ENCODE data around the gene CAPN9.

The CAPN9 gene

GRCh38 chr1:230707732-230708630, 39.2 kb upstream of the CAPN9 start:
- DNase-seq (ENCODE audit: low spot score), result no peak
- no peak for TF ChIP-seq CTCF (IDR thresholded peaks at IDR 0.05; ENCODE audit: extremely low read depth, missing control alignments)

- TF ChIP-seq CTCF (IDR thresholded peaks at IDR 0.05; ENCODE audit: extremely low read depth, missing control alignments), result no peak
- no peak for DNase-seq (ENCODE audit: low spot score)
Observed at GRCh38 chr1:230708631-230709580, 38.3 kb upstream of the CAPN9 start.

- DNase-seq (ENCODE audit: low spot score), result no peak
- no peak for TF ChIP-seq CTCF (IDR thresholded peaks at IDR 0.05; ENCODE audit: extremely low read depth, missing control alignments)
Observed at GRCh38 chr1:230709619-230710542, 37.3 kb upstream of the CAPN9 start.

- DNase-seq (ENCODE audit: low spot score), result no peak
- no peak for TF ChIP-seq CTCF (IDR thresholded peaks at IDR 0.05; ENCODE audit: extremely low read depth, missing control alignments)
Observed at GRCh38 chr1:230710543-230710904, 36.7 kb upstream of the CAPN9 start.

GRCh38 chr1:230711245-230711644, 35.9 kb upstream of the CAPN9 start:
- no peak for TF ChIP-seq CTCF (IDR thresholded peaks at IDR 0.05; ENCODE audit: extremely low read depth, missing control alignments)
- no peak for DNase-seq (ENCODE audit: low spot score)

- TF ChIP-seq CTCF (IDR thresholded peaks at IDR 0.05; ENCODE audit: extremely low read depth, missing control alignments), result no peak
- DNase-seq (ENCODE audit: low spot score), result no peak
Observed at GRCh38 chr1:230712470-230712942, 34.7 kb upstream of the CAPN9 start.

All from GM20000 (cell line).